HG03432 (cell line): ENCODE data around the gene KLRG1.

Experiments used
- ATAC-seq: cut with Tn5 transposase; IDR thresholded peaks from one replicate; pipeline ENCODE4 v1.9.1; 2021; ENCODE audit warnings: mild to moderate bottlenecking, moderate library complexity; ENCODE audit not compliant: unreplicated experiment

KLRG1 gene

DNA sequence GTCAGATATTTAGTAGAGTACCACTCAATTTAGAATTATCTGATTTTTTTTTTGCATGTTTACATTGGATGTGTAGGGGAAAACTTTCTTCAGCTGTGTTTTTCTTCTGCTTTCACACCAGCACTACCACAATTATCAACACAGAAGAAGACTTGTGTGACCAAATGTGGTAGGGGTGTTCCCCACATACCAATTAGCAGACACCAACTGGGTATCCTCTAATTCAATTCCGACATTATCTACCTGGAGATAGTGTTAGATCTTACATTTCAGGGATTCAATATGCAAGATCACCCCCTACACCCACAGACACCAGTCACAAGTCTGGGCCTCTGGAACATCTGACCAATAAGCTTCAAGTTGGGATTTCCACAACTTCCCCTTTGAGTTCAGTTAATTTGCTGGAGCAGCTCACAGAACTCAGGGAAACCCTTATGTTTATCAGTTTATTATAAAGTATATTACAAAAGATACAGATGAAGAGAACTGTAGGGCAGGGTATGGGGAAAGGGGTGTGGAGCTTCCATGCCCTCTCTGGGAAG lies 4.1 kb upstream of the KLRG1 start:
- ATAC-seq = no peak

DNA sequence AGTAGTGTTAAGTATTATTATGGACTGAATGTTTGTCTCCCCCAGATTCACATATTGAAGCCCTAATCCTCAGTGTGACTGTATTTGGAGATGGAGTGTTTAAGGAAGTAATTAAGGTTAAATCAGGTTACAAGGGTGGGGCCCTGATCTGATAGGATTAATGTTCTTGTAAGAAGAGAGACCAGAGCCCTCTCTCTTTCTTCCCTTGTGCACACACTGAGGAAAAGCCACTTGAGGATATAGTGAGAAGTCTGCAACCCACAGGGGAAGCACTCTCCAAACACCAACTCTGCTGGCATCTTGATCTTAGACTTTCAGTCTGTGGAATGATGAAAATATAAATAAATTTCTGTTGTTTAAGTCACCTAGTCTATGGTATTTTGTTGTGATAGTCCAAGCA lies 2.2 kb upstream of the KLRG1 start:
- ATAC-seq = no peak

- ATAC-seq = no peak
Observed at GRCh38 chr12:8987685-8988084, 1.7 kb upstream of the KLRG1 start.

- ATAC-seq = no peak
Observed at GRCh38 chr12:8991371-8992345, 2.3 kb downstream of the KLRG1 start.

GRCh38 chr12:8993827-8994226 lies 4.5 kb downstream of the KLRG1 start:
- ATAC-seq = no peak

- no peak for ATAC-seq
Observed at GRCh38 chr12:8995021-8995775, 5.9 kb downstream of the KLRG1 start.

DNA sequence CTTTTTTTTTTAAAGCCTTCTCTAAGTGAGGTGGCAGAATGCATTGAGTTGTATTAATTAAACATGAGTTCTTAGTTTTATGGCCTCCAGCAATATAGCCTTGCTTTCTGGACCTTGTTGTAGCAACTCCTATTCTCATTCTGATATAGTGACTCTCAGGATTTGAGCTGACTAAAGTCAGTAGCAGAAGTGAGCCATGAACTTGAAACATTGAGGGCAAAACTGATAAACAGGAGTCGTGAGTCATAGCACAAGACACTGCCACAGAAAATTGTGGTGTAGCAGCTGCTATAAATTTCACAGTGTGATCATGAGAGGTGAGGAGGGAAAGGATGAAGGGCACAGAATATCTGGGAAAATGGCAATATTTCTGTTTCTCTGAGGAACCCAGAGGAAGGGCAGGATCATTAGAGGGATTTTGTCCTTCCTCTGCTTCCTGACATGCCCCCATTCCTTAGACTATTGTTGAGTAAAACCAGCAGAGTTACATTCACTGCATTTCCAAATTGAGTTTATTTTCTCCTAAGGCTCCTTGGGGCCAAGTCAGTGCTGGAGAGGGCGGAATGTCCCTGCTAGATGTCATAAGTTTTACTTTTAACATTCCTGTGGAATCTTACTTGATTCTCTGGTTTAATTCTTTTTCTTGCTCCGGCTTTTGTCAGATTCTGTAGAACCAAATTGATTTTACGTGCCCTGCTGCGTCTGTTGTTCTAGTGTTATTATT lies 7.5 kb downstream of the KLRG1 start:
- ATAC-seq = peak; percentile 97

- ATAC-seq = no peak
Observed at GRCh38 chr12:9001233-9001632, 11.9 kb downstream of the KLRG1 start.

- no peak for ATAC-seq
Observed at GRCh38 chr12:9002335-9002734, 13.0 kb downstream of the KLRG1 start.

DNA sequence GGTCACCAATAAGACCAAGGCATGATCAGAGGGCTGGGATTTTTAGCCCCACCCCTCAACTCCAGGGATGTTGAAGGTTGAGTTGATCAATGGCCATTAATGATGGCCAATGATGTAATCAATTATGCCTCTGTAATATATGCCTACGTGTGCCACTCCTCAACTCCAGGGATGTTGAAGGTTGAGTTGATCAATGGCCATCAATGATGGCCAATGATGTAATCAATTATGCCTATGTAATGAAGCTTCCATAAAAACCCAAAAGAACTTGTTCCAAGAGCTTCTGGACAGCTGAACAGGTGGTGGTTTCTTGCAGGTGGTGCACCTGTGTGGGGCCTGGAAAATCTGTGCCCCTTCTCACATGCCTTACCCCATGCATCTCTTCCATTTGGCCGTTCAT lies 33.2 kb downstream of the KLRG1 start:
- no peak for ATAC-seq

- ATAC-seq = no peak
Observed at GRCh38 chr12:9024512-9024911, 35.2 kb downstream of the KLRG1 start.

- ATAC-seq = no peak
Observed at GRCh38 chr12:9027161-9028059, 38.1 kb downstream of the KLRG1 start.

DNA sequence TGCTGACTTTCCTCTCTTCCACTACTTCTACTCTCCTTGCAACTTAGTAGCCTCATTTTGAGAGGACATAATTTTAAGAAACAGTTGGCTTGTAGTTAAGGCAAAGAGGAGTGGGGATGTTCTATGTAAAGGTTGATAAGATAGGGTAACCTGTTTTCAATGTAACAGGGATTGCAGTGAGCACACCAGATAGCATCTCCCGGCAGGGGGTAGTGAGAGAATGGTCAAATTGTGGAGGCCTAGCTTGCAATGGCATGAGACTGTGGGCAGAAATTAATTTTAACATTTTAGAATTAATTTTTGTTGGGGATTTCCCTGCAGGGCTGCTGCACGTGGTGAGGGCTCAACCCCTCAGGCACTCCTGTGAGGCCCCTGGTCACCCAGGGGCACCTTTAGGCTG lies 41.4 kb downstream of the KLRG1 start:
- ATAC-seq = no peak

GRCh38 chr12:9032202-9032964 lies 43.0 kb downstream of the KLRG1 start:
- ATAC-seq = no peak

DNA sequence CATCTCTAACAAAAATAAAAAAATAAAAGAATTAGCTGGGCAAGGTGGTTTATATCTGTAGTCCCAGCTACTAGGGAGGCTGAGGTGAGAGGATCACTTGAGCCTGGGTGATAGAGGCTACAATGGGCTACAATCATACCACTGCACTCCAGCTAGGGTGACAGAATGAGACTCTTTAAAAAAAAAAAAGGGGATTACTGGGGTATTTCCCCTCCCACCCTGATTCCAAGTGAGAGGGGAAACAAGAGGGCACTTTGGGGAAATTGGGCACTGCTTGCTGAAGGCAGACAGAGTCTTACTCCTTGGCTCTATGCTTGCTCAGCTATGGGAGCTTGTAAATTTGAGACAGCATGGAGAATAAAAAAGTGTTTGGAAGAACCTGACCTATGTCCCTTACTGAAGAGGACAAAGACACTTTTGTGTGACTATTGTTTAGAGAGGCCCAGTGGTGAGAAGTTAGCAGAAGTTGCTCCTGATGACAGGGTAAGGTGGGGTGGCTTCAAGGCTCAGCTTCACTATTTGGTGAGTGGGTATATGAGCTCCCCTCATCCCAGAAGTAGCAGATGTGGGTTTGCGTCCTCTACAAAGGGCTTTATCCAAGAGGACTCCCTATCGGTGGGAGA lies 44.0 kb downstream of the KLRG1 start:
- ATAC-seq = no peak

DNA sequence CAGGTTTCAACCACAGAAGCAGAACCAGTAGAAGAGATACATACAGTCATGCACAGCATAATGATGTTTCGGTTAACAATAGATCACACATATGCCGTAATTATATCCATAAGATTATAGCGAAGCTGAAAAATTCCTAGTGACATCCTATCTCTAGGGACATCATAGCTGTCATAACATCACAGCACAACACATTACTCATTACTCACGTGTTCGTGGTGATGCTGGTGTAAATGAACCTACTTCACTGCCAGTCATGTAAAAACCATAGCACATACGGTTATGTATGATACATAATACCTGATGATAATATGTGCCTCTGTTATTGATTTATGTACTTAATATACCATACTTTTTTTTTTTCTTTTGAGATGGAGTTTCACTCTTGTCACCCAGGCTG lies 44.7 kb downstream of the KLRG1 start:
- ATAC-seq = no peak

- ATAC-seq = no peak
Observed at GRCh38 chr12:9036227-9036626, 46.9 kb downstream of the KLRG1 start.

DNA sequence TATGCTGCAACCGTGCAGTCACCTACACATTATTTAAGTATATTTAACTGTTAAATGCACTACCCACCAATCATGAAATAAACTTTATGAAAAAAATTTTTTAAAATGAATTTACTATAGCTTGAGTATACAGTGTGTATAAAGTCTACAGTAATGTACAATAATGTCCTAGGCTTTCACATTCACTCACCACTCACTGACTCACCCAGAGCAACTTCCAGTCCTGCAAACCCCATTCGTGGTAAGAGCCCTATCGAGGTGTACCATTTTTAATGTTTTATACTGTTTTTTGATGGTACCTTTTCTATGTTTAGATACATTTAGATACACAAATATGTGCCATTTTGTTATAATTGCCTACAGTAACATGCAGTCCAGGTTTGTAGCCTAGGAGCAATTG lies 48.1 kb downstream of the KLRG1 start:
- ATAC-seq = no peak
